NT2/D1 (cell line): ENCODE measurements around the gene TGFBI.

Experiments used
- SUZ12 ChIP-seq: IDR thresholded peaks from 2 replicates; pipeline ENCODE4 v1.6.1; 2011; ENCODE audit not compliant: insufficient read length, insufficient read depth; ENCODE audit errors: extremely low read depth
- YY1 ChIP-seq: IDR thresholded peaks from 2 replicates; pipeline ENCODE4 v1.6.1; 2011; ENCODE audit not compliant: insufficient read length, insufficient read depth
- ZNF274 ChIP-seq: IDR thresholded peaks from 2 replicates; pipeline ENCODE4 v1.6.1; 2011; ENCODE audit warnings: mild to moderate bottlenecking, low read depth, low read length

- TF ChIP-seq YY1, result no peak
- TF ChIP-seq ZNF274, result no peak
- no peak for TF ChIP-seq SUZ12
These were observed 30.2 kb downstream of the TGFBI start for GRCh38 chr5:136058972-136059354.
